ENCODE data around the gene RNF130. TPM values are rescaled to one million over a fixed set of nuclear protein-coding genes. Genes with fewer than 3 reads are reported as not detected.

RNF130 gene
- total and polyA plus RNA-seq, 4 donors = 75.9 to 123 (median 90.8) TPM

DNA sequence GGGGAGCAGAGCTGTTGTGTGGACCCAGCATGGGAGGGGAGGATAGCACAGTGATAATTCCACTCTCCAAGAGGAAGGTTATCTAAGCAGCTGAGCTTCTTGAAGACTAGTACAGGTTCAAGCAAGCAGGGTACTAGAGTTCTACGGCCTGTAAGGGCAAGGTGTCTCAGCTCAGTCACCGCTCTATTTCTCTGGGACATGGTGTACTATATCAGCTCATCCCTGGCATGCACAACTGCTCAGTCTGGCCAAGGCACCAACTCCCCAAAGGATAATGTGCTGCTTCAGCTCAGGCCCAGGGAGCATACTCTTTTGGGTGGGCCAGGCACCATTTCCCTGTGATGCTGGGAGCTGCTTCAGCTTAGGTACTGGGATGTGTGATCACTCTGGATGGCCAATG is 69.8 kb downstream of the RNF130 start:
- ATAC-seq (ENCODE audit: insufficient read depth, low FRiP score) = no peak
- Histone ChIP-seq H3K4me3 (no peak overlapping the region), H3K9ac (ENCODE audit: insufficient read depth in 1 of 2, low read length in 2 of 2) (no peak overlapping the region), H3K4me1 (ENCODE audit: control insufficient read depth in 5 of 5, insufficient read depth in 5 of 5, low read length in 5 of 5) (peaks cover 0 to 16% (median 2%) of the 10 kb centered on the region in 5 donors), H3K36me3 (ENCODE audit: control insufficient read depth in 4 of 4, insufficient read depth in 4 of 4, low read length in 4 of 4) (peaks cover 0 to 17% (median 12%) of the 10 kb centered on the region in 4 donors), H3K9me3 (ENCODE audit: control insufficient read depth in 4 of 4, insufficient read depth in 3 of 4, low read length in 3 of 4) (peaks cover 0 to 1% (median 0%) of the 10 kb centered on the region in 4 donors), H3K27me3 (ENCODE audit: control insufficient read depth in 3 of 3, insufficient read depth in 3 of 3, low read length in 2 of 3) (no peaks in the 10 kb centered on the region), H3K27ac (ENCODE audit: low read depth in 1 of 2, low read length in 1 of 2) (no peak overlapping the region)
- 96 to 100% methylated on average over 2 of the region's 2 CpGs for WGBS, 2 donors
- DNase-seq = no peak
- TF ChIP-seq, protein P1, sequence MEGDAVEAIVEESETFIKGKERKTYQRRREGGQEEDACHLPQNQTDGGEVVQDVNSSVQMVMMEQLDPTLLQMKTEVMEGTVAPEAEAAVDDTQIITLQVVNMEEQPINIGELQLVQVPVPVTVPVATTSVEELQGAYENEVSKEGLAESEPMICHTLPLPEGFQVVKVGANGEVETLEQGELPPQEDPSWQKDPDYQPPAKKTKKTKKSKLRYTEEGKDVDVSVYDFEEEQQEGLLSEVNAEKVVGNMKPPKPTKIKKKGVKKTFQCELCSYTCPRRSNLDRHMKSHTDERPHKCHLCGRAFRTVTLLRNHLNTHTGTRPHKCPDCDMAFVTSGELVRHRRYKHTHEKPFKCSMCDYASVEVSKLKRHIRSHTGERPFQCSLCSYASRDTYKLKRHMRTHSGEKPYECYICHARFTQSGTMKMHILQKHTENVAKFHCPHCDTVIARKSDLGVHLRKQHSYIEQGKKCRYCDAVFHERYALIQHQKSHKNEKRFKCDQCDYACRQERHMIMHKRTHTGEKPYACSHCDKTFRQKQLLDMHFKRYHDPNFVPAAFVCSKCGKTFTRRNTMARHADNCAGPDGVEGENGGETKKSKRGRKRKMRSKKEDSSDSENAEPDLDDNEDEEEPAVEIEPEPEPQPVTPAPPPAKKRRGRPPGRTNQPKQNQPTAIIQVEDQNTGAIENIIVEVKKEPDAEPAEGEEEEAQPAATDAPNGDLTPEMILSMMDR (IDR thresholded peaks at IDR 0.05; ENCODE audit: control extremely low read depth, extremely low read depth) = no peak

DNA sequence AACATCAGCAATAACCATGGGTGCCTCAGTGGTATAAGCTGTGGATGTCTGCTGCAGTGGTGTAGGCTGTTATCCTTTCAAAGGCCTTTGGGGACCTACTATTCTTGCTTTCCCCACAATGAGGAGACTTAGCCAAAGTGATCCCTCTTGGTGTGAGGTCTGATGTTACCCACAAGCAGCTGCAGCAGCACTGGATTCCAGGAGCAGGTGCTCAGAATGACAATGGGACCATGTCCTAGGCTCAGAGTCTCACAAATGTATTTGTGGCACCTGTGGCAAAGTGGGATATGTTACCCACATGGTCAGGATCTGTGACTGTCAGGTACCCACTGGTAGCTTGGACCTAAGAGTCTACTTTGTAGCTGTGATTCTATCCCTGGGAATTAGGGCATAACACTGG is 70.4 kb downstream of the RNF130 start:
- Histone ChIP-seq H3K36me3 (ENCODE audit: control insufficient read depth in 4 of 4, insufficient read depth in 4 of 4, low read length in 4 of 4) (peaks cover 0 to 17% (median 12%) of the 10 kb centered on the region in 4 donors), H3K4me1 (ENCODE audit: control insufficient read depth in 5 of 5, insufficient read depth in 5 of 5, low read length in 5 of 5) (peaks cover 0 to 12% (median 2%) of the 10 kb centered on the region in 5 donors), H3K9me3 (ENCODE audit: control insufficient read depth in 4 of 4, insufficient read depth in 3 of 4, low read length in 3 of 4) (peaks cover 0 to 1% (median 0%) of the 10 kb centered on the region in 4 donors), H3K27ac (ENCODE audit: low read depth in 1 of 2, low read length in 1 of 2) (no peak overlapping the region), H3K27me3 (ENCODE audit: control insufficient read depth in 3 of 3, insufficient read depth in 3 of 3, low read length in 2 of 3) (no peaks in the 10 kb centered on the region), H3K4me3 (no peak overlapping the region), H3K9ac (ENCODE audit: insufficient read depth in 1 of 2, low read length in 2 of 2) (no peak overlapping the region)
- TF ChIP-seq, protein P1 (IDR thresholded peaks at IDR 0.05; ENCODE audit: control extremely low read depth, extremely low read depth) = no peak
- DNase-seq = no peak
- ATAC-seq (ENCODE audit: insufficient read depth, low FRiP score) = no peak

DNA sequence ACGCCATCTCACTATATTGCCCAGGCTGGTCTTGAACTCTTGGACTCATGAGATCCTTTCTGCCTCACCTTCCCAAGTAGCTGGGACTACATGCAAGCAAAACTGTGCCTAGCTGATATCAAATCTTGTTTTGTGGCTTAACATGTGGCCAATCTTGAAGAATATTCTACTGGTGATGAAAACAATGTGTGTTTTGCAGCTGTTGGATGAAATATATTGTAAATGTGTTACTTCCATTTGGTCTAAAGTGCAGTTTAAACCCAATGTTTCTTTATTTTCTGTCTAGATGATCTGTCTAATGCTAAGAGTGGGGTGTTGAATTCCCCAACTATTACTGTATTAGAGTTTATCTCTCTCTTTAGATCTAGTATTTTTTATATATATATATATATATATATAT is 73.1 kb downstream of the RNF130 start:
- no peak for ATAC-seq (ENCODE audit: insufficient read depth, low FRiP score)
- Histone ChIP-seq H3K9ac (ENCODE audit: insufficient read depth in 1 of 2, low read length in 2 of 2) (no peak overlapping the region), H3K4me1 (ENCODE audit: control insufficient read depth in 5 of 5, insufficient read depth in 5 of 5, low read length in 5 of 5) (no peaks in the 10 kb centered on the region), H3K27me3 (ENCODE audit: control insufficient read depth in 3 of 3, insufficient read depth in 3 of 3, low read length in 2 of 3) (no peaks in the 10 kb centered on the region), H3K27ac (ENCODE audit: low read depth in 1 of 2, low read length in 1 of 2) (no peak overlapping the region), H3K4me3 (no peak overlapping the region), H3K36me3 (ENCODE audit: control insufficient read depth in 4 of 4, insufficient read depth in 4 of 4, low read length in 4 of 4) (peaks cover 0 to 17% (median 12%) of the 10 kb centered on the region in 4 donors), H3K9me3 (ENCODE audit: control insufficient read depth in 4 of 4, insufficient read depth in 3 of 4, low read length in 3 of 4) (peaks cover 0 to 4% (median 1%) of the 10 kb centered on the region in 4 donors)
- WGBS, 2 donors = 97 to 98% methylated on average over 1 of the region's 1 CpG
- no peak for DNase-seq
- TF ChIP-seq, protein P1 (IDR thresholded peaks at IDR 0.05; ENCODE audit: control extremely low read depth, extremely low read depth) = no peak
